GM23248 (cell line): ENCODE results near the gene SCNN1B.

Experiments used
- EZH2 ChIP-seq: fragments of 200-600 bp; sonication (generic); IDR thresholded peaks from 2 replicates; pipeline ENCODE4 v1.6.1; 2018; ENCODE audit warnings: antibody characterized with exemption, mild to moderate bottlenecking; ENCODE audit not compliant: insufficient read depth, poor library complexity, severe bottlenecking
- EZH2phosphoT487 ChIP-seq: fragments of 200-600 bp; sonication (generic); IDR thresholded peaks from 2 replicates; pipeline ENCODE4 v1.6.1; 2018; ENCODE audit warnings: antibody characterized with exemption, moderate library complexity, mild to moderate bottlenecking, low read depth; ENCODE audit not compliant: insufficient read depth

GRCh38 chr16:23316634-23317265, 14.6 kb downstream of the SCNN1B start:
- no peak for TF ChIP-seq EZH2
- no peak for TF ChIP-seq EZH2phosphoT487
